K562 (cell line): Measurements from ENCODE around the gene PAN2. TPM values are rescaled to one million over a fixed set of nuclear protein-coding genes. Genes with fewer than 3 reads are reported as not detected.

ENCODE experiments used
- BRCA1 ChIP-seq, 2 experiments: fragments of 450-650 bp in 1 of 2; sonication (generic) in 1 of 2; formaldehyde crosslinking in 1 of 2; IDR thresholded peaks; 2 replicates each; pipeline versions ENCODE4 v1.5.0 to v1.6.1; 2017 to 2020; ENCODE audit warnings: mild to moderate bottlenecking in 1 of 2, missing genetic modification reagents in 1 of 2
- CBFA2T2 ChIP-seq: fragments of 450-650 bp; conservative IDR thresholded peaks from 2 replicates; pipeline ENCODE4 v1.6.1; 2017; ENCODE audit warnings: mild to moderate bottlenecking
- ETV5 ChIP-seq: sonication (generic); formaldehyde crosslinking; IDR thresholded peaks from 2 replicates; pipeline ENCODE4 v1.4.0; 2020; ENCODE audit warnings: low read depth, mild to moderate bottlenecking, missing genetic modification reagents
- L3MBTL2 ChIP-seq: fragments of 450-650 bp; IDR thresholded peaks from 2 replicates; pipeline ENCODE4 v1.6.1; 2016; ENCODE audit warnings: mild to moderate bottlenecking, moderate library complexity
- PTRF ChIP-seq: fragments of 450-650 bp; IDR thresholded peaks from 2 replicates; pipeline ENCODE4 v1.6.1; 2016; ENCODE audit warnings: mild to moderate bottlenecking, missing genetic modification characterization, missing compliant biosample characterization
- ZNF175 ChIP-seq: fragments of 200-800 bp; sonication (Bioruptor generic); IDR thresholded peaks from 2 replicates; pipeline ENCODE4 v1.6.1; 2016; ENCODE audit warnings: low read depth, mild to moderate bottlenecking, missing genetic modification characterization, missing compliant biosample characterization
- polyA plus RNA-seq, 8 experiments: library from polyadenylated mRNA; depleted of rRNA in 4 of 8; stranded (reverse) in 5 of 8; unstranded in 3 of 8; fragments of >200 nt; fragmentation: Nextera tagmentation in 2 of 8; fragmentation: Illumina TruSeq in 1 of 8; extraction: Ambion mirVana in 2 of 8; extraction: Trizol in 1 of 8; gene quantifications; 2 replicates each; pipeline versions ENCODE4 v1.2.1 to v1.2.3, GENCODE V29; 2011 to 2014; ENCODE audit warnings: inconsistent platforms in 1 of 8, missing spikeins in 1 of 8
- total RNA-seq, 7 experiments: library from RNA; depleted of rRNA in 6 of 7; stranded (reverse); fragments of >200 nt in 6 of 7; fragmentation: Illumina TruSeq in 2 of 7; extraction: Trizol in 2 of 7; gene quantifications; 2 replicates each; pipeline versions ENCODE4 v1.2.1 to v1.2.3, GENCODE V29; 2011 to 2021; ENCODE audit warnings: low replicate concordance in 1 of 7
- TF ChIP-seq, protein P1 (sequence below): fragments of 450-650 bp; IDR thresholded peaks from 2 replicates; pipeline ENCODE4 v1.6.1; 2018; ENCODE audit not compliant: partially characterized antibody
- TF ChIP-seq, protein P2 (sequence below): fragments of 250-450 bp; sonication (Bioruptor Pico); IDR thresholded peaks from 2 replicates; pipeline ENCODE4 v1.5.1; 2021; ENCODE audit warnings: mild to moderate bottlenecking
- TF ChIP-seq, protein P3 (sequence below): sonication (generic); formaldehyde crosslinking; IDR thresholded peaks from 2 replicates; pipeline ENCODE4 v1.8.1; 2022; ENCODE audit warnings: missing genetic modification reagents
- TF ChIP-seq, protein P4 (sequence below), 2 experiments: IDR thresholded peaks; 2 replicates each; pipeline ENCODE4 v1.6.1; 2012; ENCODE audit warnings: improper control_type of control experiment in 2 of 2, low read depth in 2 of 2, low read length in 2 of 2, borderline replicate concordance in 1 of 2
- TF ChIP-seq, protein P5 (sequence below), 2 experiments: fragments of 150-350 bp in 1 of 2; IDR thresholded peaks; 2 replicates each; pipeline ENCODE4 v1.6.1; 2012 to 2016; ENCODE audit warnings: low read depth in 2 of 2, low read length in 2 of 2, mild to moderate bottlenecking in 1 of 2, moderate library complexity in 1 of 2

Gene PAN2
- total and polyA plus RNA-seq, 9 of the 15 experiments (the other 6 are each of a cell fraction or from before 2014, with no cell fraction given) = 15.0 to 66.1 (median 25.9) TPM

DNA sequence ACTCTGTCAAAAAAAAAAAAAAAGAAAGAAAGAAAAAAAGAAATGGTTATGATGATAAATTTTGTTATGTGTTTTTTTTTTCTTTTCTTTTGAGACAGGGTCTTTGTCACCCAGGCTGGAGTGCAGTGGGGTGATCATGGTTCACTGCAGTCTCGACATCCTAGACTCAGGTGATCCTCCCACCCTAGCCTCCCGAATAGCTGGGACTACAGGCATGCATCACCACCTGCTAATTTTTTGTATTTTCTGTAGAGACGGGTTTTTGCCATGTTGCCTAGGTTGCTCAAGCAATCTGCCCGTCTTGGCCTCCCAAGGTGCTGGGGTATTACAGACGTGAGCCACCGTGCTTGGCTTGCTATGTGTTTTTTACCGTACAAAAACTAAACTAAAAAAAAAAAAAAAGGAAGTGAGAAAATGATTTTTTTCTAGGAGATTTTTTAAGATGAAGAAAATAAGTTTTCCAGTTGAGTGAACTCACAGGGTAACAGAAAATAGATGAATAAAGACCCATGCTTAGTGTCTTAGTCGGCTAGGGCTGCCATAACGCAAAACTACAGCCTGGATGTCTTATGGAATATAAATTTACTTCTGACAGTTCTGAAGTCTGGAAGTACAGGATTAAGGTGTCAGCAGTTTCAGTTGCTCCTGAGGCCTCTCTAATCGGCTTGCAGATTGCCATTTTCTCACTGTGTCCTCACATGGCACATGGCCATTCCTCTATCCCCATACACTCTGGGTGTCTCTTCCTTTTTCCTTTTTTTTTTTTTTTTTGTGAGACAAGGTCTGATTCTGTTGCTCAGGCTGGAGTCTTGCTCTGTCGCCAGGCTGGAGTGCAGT is 42.0 kb upstream of the PAN2 start (continued):
- TF ChIP-seq, protein P1, sequence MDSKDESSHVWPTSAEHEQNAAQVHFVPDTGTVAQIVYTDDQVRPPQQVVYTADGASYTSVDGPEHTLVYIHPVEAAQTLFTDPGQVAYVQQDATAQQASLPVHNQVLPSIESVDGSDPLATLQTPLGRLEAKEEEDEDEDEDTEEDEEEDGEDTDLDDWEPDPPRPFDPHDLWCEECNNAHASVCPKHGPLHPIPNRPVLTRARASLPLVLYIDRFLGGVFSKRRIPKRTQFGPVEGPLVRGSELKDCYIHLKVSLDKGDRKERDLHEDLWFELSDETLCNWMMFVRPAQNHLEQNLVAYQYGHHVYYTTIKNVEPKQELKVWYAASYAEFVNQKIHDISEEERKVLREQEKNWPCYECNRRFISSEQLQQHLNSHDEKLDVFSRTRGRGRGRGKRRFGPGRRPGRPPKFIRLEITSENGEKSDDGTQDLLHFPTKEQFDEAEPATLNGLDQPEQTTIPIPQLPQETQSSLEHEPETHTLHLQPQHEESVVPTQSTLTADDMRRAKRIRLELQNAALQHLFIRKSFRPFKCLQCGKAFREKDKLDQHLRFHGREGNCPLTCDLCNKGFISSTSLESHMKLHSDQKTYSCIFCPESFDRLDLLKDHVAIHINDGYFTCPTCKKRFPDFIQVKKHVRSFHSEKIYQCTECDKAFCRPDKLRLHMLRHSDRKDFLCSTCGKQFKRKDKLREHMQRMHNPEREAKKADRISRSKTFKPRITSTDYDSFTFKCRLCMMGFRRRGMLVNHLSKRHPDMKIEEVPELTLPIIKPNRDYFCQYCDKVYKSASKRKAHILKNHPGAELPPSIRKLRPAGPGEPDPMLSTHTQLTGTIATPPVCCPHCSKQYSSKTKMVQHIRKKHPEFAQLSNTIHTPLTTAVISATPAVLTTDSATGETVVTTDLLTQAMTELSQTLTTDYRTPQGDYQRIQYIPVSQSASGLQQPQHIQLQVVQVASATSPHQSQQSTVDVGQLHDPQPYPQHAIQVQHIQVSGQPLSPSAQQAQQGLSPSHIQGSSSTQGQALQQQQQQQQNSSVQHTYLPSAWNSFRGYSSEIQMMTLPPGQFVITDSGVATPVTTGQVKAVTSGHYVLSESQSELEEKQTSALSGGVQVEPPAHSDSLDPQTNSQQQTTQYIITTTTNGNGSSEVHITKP = peak; percentile 73
- TF ChIP-seq, protein P2, sequence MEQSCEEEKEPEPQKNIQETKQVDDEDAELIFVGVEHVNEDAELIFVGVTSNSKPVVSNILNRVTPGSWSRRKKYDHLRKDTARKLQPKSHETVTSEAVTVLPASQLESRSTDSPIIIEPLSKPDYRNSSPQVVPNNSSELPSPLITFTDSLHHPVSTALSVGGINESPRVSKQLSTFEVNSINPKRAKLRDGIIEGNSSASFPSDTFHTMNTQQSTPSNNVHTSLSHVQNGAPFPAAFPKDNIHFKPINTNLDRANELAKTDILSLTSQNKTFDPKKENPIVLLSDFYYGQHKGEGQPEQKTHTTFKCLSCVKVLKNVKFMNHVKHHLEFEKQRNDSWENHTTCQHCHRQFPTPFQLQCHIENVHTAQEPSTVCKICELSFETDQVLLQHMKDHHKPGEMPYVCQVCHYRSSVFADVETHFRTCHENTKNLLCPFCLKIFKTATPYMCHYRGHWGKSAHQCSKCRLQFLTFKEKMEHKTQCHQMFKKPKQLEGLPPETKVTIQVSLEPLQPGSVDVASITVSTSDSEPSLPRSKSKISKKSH (CRISPR knock-in tag) = no peak
- TF ChIP-seq ZNF175 (CRISPR knock-in tag) = no peak
- no peak for TF ChIP-seq BRCA1 (IDR thresholded peaks at IDR 0.05)
- TF ChIP-seq BRCA1 (CRISPR knock-in tag; IDR thresholded peaks at IDR 0.05) = no peak
- TF ChIP-seq, protein P3, sequence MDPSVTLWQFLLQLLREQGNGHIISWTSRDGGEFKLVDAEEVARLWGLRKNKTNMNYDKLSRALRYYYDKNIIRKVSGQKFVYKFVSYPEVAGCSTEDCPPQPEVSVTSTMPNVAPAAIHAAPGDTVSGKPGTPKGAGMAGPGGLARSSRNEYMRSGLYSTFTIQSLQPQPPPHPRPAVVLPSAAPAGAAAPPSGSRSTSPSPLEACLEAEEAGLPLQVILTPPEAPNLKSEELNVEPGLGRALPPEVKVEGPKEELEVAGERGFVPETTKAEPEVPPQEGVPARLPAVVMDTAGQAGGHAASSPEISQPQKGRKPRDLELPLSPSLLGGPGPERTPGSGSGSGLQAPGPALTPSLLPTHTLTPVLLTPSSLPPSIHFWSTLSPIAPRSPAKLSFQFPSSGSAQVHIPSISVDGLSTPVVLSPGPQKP (CRISPR knock-in tag) = no peak
- TF ChIP-seq, protein P4, sequence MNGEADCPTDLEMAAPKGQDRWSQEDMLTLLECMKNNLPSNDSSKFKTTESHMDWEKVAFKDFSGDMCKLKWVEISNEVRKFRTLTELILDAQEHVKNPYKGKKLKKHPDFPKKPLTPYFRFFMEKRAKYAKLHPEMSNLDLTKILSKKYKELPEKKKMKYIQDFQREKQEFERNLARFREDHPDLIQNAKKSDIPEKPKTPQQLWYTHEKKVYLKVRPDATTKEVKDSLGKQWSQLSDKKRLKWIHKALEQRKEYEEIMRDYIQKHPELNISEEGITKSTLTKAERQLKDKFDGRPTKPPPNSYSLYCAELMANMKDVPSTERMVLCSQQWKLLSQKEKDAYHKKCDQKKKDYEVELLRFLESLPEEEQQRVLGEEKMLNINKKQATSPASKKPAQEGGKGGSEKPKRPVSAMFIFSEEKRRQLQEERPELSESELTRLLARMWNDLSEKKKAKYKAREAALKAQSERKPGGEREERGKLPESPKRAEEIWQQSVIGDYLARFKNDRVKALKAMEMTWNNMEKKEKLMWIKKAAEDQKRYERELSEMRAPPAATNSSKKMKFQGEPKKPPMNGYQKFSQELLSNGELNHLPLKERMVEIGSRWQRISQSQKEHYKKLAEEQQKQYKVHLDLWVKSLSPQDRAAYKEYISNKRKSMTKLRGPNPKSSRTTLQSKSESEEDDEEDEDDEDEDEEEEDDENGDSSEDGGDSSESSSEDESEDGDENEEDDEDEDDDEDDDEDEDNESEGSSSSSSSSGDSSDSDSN (IDR thresholded peaks at IDR 0.05; ENCODE audit: borderline replicate concordance in 1 of 2, low read depth in 2 of 2, low read length in 2 of 2) = no peak
- TF ChIP-seq, protein P5, sequence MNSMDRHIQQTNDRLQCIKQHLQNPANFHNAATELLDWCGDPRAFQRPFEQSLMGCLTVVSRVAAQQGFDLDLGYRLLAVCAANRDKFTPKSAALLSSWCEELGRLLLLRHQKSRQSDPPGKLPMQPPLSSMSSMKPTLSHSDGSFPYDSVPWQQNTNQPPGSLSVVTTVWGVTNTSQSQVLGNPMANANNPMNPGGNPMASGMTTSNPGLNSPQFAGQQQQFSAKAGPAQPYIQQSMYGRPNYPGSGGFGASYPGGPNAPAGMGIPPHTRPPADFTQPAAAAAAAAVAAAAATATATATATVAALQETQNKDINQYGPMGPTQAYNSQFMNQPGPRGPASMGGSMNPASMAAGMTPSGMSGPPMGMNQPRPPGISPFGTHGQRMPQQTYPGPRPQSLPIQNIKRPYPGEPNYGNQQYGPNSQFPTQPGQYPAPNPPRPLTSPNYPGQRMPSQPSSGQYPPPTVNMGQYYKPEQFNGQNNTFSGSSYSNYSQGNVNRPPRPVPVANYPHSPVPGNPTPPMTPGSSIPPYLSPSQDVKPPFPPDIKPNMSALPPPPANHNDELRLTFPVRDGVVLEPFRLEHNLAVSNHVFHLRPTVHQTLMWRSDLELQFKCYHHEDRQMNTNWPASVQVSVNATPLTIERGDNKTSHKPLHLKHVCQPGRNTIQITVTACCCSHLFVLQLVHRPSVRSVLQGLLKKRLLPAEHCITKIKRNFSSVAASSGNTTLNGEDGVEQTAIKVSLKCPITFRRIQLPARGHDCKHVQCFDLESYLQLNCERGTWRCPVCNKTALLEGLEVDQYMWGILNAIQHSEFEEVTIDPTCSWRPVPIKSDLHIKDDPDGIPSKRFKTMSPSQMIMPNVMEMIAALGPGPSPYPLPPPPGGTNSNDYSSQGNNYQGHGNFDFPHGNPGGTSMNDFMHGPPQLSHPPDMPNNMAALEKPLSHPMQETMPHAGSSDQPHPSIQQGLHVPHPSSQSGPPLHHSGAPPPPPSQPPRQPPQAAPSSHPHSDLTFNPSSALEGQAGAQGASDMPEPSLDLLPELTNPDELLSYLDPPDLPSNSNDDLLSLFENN (IDR thresholded peaks at IDR 0.05; ENCODE audit: low read depth in 2 of 2, low read length in 2 of 2) = peak in 1 of 2 experiments; percentile 49; a peak in 1 of 4 replicates
- TF ChIP-seq PTRF (tag) = no peak
- TF ChIP-seq CBFA2T2 = peak; percentile 74
- peak; percentile 50; the same call in 1 of the 2 replicates for TF ChIP-seq L3MBTL2
- no peak for TF ChIP-seq ETV5 (CRISPR knock-in tag)
